LNCaP clone FGC (cell line): ENCODE measurements around the gene ATXN10.

Experiments
- DNase-seq: peaks from one replicate; pipeline ENCODE4 v3.0.0-alpha.2; 2011; ENCODE audit warnings: low read depth
- H3K4me3 ChIP-seq: 2 replicates; pipeline ENCODE4 v1.5.1; 2011; ENCODE audit warnings: mild to moderate bottlenecking, low read depth, low read length, control low read depth
- CTCF ChIP-seq: IDR thresholded peaks from 2 replicates; pipeline ENCODE4 v1.5.1; 2012; ENCODE audit warnings: mild to moderate bottlenecking; ENCODE audit not compliant: control insufficient read depth, insufficient read depth; ENCODE audit errors: extremely low read depth

The ATXN10 gene

GRCh38 chr22:45692549-45692948, 20.9 kb downstream of the ATXN10 start:
- no peak overlapping the region for H3K4me3 ChIP-seq
- no peak for DNase-seq
- no peak for TF ChIP-seq CTCF

GRCh38 chr22:45693835-45694234, 22.2 kb downstream of the ATXN10 start:
- H3K4me3 ChIP-seq, result no peak overlapping the region
- DNase-seq, result no peak
- no peak for TF ChIP-seq CTCF

GRCh38 chr22:45696227-45696626, 24.6 kb downstream of the ATXN10 start:
- TF ChIP-seq CTCF, result no peak
- H3K4me3 ChIP-seq, result no peak overlapping the region
- DNase-seq, result no peak

- TF ChIP-seq CTCF, result no peak
- DNase-seq, result no peak
- H3K4me3 ChIP-seq, result no peak overlapping the region
Observed at GRCh38 chr22:45698094-45698493, 26.5 kb downstream of the ATXN10 start.

GRCh38 chr22:45702981-45703380, 31.3 kb downstream of the ATXN10 start:
- H3K4me3 ChIP-seq, result no peak overlapping the region
- no peak for DNase-seq
- TF ChIP-seq CTCF, result no peak

- DNase-seq, result no peak
- H3K4me3 ChIP-seq, result no peak overlapping the region
- TF ChIP-seq CTCF, result no peak
Observed at GRCh38 chr22:45703758-45704157, 32.1 kb downstream of the ATXN10 start.

GRCh38 chr22:45704648-45705047, 33.0 kb downstream of the ATXN10 start:
- no peak overlapping the region for H3K4me3 ChIP-seq
- no peak for TF ChIP-seq CTCF
- DNase-seq, result no peak
